SK-N-SH (cell line): ENCODE measurements around the gene DNAJB8. TPM values are rescaled to one million over a fixed set of nuclear protein-coding genes. Genes with fewer than 3 reads are reported as not detected.

Experiments used
- CTCF ChIA-PET: fragments of 300-600, 350-600 bp; formaldehyde crosslinking; extraction: SDS; loops from one replicate; lab custom pipeline; 2021; lab: Yijun Ruan, JAX
- POLR2A ChIA-PET: fragments of 350-600 bp; sonication (Branson Sonifier 250); formaldehyde crosslinking; extraction: SDS; loops from one replicate; lab custom pipeline; 2020; ENCODE audit warnings: antibody characterized with exemption, inconsistent platforms; lab: Yijun Ruan, JAX
- DNase-seq: peaks from one replicate; pipeline ENCODE4 v3.0.0; 2012
- H2AFZ ChIP-seq: fragments of 200-600 bp; sonication (generic); 2 replicates; pipeline ENCODE4 v1.8.1; 2016; ENCODE audit warnings: antibody characterized with exemption, mild to moderate bottlenecking, low read depth
- H3F3A ChIP-seq: fragments of 200-600 bp; sonication (generic); replicated peaks from 2 replicates; pipeline ENCODE3; 2016; ENCODE audit warnings: antibody characterized with exemption, mild to moderate bottlenecking; ENCODE audit not compliant: insufficient read depth
- H3K27ac ChIP-seq, 2 experiments: fragments of 200-500 bp in 1 of 2; fragments of 200-600 bp in 1 of 2; sonication (Bioruptor generic) in 1 of 2; sonication (generic), shearing (Covaris generic) in 1 of 2; 2 replicates each; pipeline versions ENCODE4 v1.5.1 to v1.6.1; 2014 to 2016; ENCODE audit warnings: low read depth in 2 of 2, inconsistent platforms in 1 of 2, low read length in 1 of 2, mild to moderate bottlenecking in 1 of 2, mixed read lengths in 1 of 2
- H3K27me3 ChIP-seq: fragments of 200-600 bp; sonication (generic), shearing (Covaris generic); 2 replicates; pipeline ENCODE4 v1.6.1; 2016; ENCODE audit warnings: mixed run types; ENCODE audit not compliant: insufficient read depth
- H3K36me3 ChIP-seq, 2 experiments: fragments of 200-500 bp in 1 of 2; fragments of 200-600 bp in 1 of 2; sonication (Bioruptor generic) in 1 of 2; sonication (generic) in 1 of 2; replicated peaks in 1 of 2; 2 replicates each; pipeline versions ENCODE3 to v1.5.1; 2014 to 2016; ENCODE audit warnings: low read length in 1 of 2, mild to moderate bottlenecking in 1 of 2; ENCODE audit not compliant: insufficient read depth in 2 of 2, control insufficient read depth in 1 of 2
- H3K4me1 ChIP-seq, 2 experiments: fragments of 200-500 bp in 1 of 2; fragments of 200-600 bp in 1 of 2; sonication (Bioruptor generic) in 1 of 2; sonication (generic), shearing (Covaris generic) in 1 of 2; 2 replicates each; pipeline versions ENCODE4 v1.5.1 to v1.6.1; 2014 to 2016; ENCODE audit warnings: low read depth in 1 of 2, low read length in 1 of 2, mixed run types in 1 of 2; ENCODE audit not compliant: insufficient read depth in 2 of 2, control insufficient read depth in 1 of 2
- H3K4me2 ChIP-seq: fragments of 200-600 bp; sonication (generic), shearing (Covaris generic); 2 replicates; pipeline ENCODE4 v1.6.1; 2017; ENCODE audit warnings: mixed run types
- H3K4me3 ChIP-seq, 2 experiments: fragments of 200-500 bp in 1 of 2; fragments of 200-600 bp in 1 of 2; sonication (Bioruptor generic) in 1 of 2; sonication (generic), shearing (Covaris generic) in 1 of 2; 2 replicates each; pipeline versions ENCODE4 v1.5.1 to v1.8.1; 2014 to 2016; ENCODE audit warnings: low read depth in 2 of 2, inconsistent platforms in 1 of 2, low read length in 1 of 2, mild to moderate bottlenecking in 1 of 2, mixed read lengths in 1 of 2, moderate library complexity in 1 of 2
- H3K79me2 ChIP-seq: fragments of 200-600 bp; sonication (generic); 2 replicates; pipeline ENCODE4 v1.8.1; 2017; ENCODE audit warnings: mild to moderate bottlenecking; ENCODE audit not compliant: insufficient read depth
- H3K9ac ChIP-seq: fragments of 200-600 bp; sonication (generic); 2 replicates; pipeline ENCODE4 v1.6.1; 2017; ENCODE audit warnings: mixed run types
- H3K9me2 ChIP-seq: fragments of 200-600 bp; sonication (generic); 2 replicates; pipeline ENCODE4 v1.6.1; 2017; ENCODE audit warnings: mixed run types
- H3K9me3 ChIP-seq: fragments of 200-600 bp; sonication (generic); 2 replicates; pipeline ENCODE4 v1.6.1; 2017; ENCODE audit warnings: mixed run types, mild to moderate bottlenecking, moderate library complexity
- H4K20me1 ChIP-seq: fragments of 200-600 bp; sonication (generic); 2 replicates; pipeline ENCODE4 v1.6.1; 2017; ENCODE audit warnings: mild to moderate bottlenecking, mixed run types; ENCODE audit not compliant: insufficient read depth
- GATA2 ChIP-seq: sonication (generic); formaldehyde crosslinking; IDR thresholded peaks from 2 replicates; pipeline ENCODE4 v1.5.0; 2020; ENCODE audit warnings: mild to moderate bottlenecking, missing genetic modification reagents
- MXI1 ChIP-seq: IDR thresholded peaks from 2 replicates; pipeline ENCODE4 v1.6.1; 2012; ENCODE audit warnings: mild to moderate bottlenecking, low read depth, low read length, improper control_type of control experiment
- POLR2AphosphoS5 ChIP-seq: IDR thresholded peaks from 2 replicates; pipeline ENCODE4 v1.6.1; 2012; ENCODE audit warnings: low read depth, low read length
- RAD21 ChIP-seq: IDR thresholded peaks from 2 replicates; pipeline ENCODE4 v1.6.1; 2012; ENCODE audit warnings: mild to moderate bottlenecking, low read length
- RCOR1 ChIP-seq: fragments of 150-350 bp; IDR thresholded peaks from 2 replicates; pipeline ENCODE4 v1.6.1; 2017; ENCODE audit warnings: antibody characterized with exemption, low read length
- RFX5 ChIP-seq: IDR thresholded peaks from 2 replicates; pipeline ENCODE4 v1.6.1; 2012; ENCODE audit warnings: mild to moderate bottlenecking, improper control_type of control experiment, low read length
- RXRA ChIP-seq: IDR thresholded peaks from 2 replicates; pipeline ENCODE4 v1.4.0; 2012; ENCODE audit warnings: low read depth, mild to moderate bottlenecking, borderline replicate concordance
- TAF1 ChIP-seq: IDR thresholded peaks from 2 replicates; pipeline ENCODE4 v1.6.1; 2012; ENCODE audit warnings: low read depth, mild to moderate bottlenecking, low read length, moderate library complexity, borderline replicate concordance
- TCF12 ChIP-seq: IDR thresholded peaks from 2 replicates; pipeline ENCODE4 v1.4.0; 2012
- YY1 ChIP-seq: IDR thresholded peaks from 2 replicates; pipeline ENCODE4 v1.4.0; 2012; ENCODE audit warnings: low read depth, mild to moderate bottlenecking
- WGBS: methylation state at CpG from one replicate; pipeline ENCODE4 v1.1.6; 2017; ENCODE audit warnings: low lambda C conversion rate; 5-methylcytosine and 5-hydroxymethylcytosine counted together
- polyA plus RNA-seq, 3 experiments: library from polyadenylated mRNA; depleted of rRNA; stranded (reverse); fragments of >200 nt; gene quantifications; 2 replicates each; pipeline ENCODE4 v1.2.3, GENCODE V29; 2012
- TF ChIP-seq, protein P1 (sequence below): fragments of 150-350 bp; IDR thresholded peaks from 2 replicates; pipeline ENCODE4 v1.6.1; 2017; ENCODE audit warnings: antibody characterized with exemption, low read length, low read depth, borderline replicate concordance
- TF ChIP-seq, protein P2 (sequence below): IDR thresholded peaks from 2 replicates; pipeline ENCODE4 v1.6.1; 2012; ENCODE audit warnings: mild to moderate bottlenecking, low read depth, low read length, moderate library complexity
- TF ChIP-seq, protein P3 (sequence below): IDR thresholded peaks from 2 replicates; pipeline ENCODE4 v1.4.0; 2012; ENCODE audit warnings: low read depth
- TF ChIP-seq, protein P4 (sequence below): IDR thresholded peaks from 2 replicates; pipeline ENCODE4 v1.4.0; 2012; ENCODE audit warnings: low read depth, borderline replicate concordance

DNAJB8 gene
- polyA plus RNA-seq, 1 of the 3 experiments (the other 2 are of a cell fraction), result not detected

DNA sequence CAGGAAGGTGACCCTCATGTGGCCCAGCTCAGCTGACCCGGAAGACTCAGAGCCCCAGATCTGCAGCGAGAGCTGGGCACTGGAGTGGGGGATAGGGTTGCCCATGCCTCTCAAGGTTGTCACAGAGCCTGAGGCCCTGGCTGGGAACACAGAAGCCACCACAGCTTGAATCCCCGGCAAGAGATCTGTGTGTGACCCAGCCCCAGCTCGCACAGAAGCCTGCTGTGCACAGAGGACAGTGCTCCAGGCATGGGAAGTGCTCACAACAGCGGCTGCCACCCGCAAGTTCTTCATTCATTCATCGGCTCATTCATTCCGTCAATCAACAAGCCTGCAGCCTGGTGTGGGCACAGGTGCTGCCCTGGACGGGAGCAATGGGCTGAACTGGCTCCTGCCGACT, 36.4 kb downstream of the DNAJB8 start:
- H3K9me2 ChIP-seq, result no peaks in the 10 kb centered on the region
- peak overlapping the region in 1 of 2 experiments; percentile 24; a peak in 1 of 4 replicates for H3K27ac ChIP-seq
- H3K9me3 ChIP-seq, result no peaks in the 10 kb centered on the region
- TF ChIP-seq, protein P1, sequence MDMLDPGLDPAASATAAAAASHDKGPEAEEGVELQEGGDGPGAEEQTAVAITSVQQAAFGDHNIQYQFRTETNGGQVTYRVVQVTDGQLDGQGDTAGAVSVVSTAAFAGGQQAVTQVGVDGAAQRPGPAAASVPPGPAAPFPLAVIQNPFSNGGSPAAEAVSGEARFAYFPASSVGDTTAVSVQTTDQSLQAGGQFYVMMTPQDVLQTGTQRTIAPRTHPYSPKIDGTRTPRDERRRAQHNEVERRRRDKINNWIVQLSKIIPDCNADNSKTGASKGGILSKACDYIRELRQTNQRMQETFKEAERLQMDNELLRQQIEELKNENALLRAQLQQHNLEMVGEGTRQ, result no peak
- TF ChIP-seq TAF1, result no peak
- H3K27me3 ChIP-seq, result no peaks in the 10 kb centered on the region
- no peaks in the 10 kb centered on the region for H3K36me3 ChIP-seq
- H3K4me1 ChIP-seq, result peaks cover 0 to 70% of the 10 kb centered on the region in 2 experiments; a peak in 2 of 4 replicates
- no peak overlapping the region for H3K4me2 ChIP-seq
- no peak overlapping the region for H3K9ac ChIP-seq
- H3K4me3 ChIP-seq, result no peak overlapping the region
- no peaks in the 10 kb centered on the region for H4K20me1 ChIP-seq
- ChIA-PET CTCF (interaction anchor here (1.0 to 11.3 kb wide), 6 partner anchors 8 to 260 kb away, joined by 3 to 177 read pairs (median 4); no protein-coding TSS in a partner anchor), POLR2A (interaction anchor here (0.8 to 2.7 kb wide), 8 partner anchors 8 to 54 kb away, joined by 3 to 11 read pairs (median 3); no protein-coding TSS in a partner anchor)
- H3K79me2 ChIP-seq, result no peaks in the 10 kb centered on the region
- no peak overlapping the region for H2AFZ ChIP-seq
- DNase-seq, result peak; percentile 68
- H3F3A ChIP-seq, result no peaks in the 10 kb centered on the region
- 85% methylated on average over 6 of the region's 10 CpGs for WGBS

DNA sequence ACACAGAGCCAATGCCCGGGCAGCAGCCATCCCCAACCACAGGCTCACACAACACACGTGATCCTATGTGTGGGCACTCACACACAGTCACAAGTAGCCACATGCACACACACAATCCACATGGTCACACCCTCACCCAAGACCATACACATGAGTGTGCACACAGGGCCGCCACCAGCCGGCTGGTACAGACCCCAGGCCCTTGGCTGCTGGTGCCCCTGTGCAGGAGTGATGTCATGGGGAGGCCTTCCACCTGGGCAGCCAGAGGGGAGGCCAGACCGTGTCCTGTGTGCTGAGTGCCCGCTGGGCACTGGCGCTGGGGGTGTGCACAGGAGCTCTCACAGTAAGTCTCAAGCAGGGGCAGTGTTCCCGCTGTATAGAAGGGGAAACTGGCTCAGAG, 36.9 kb downstream of the DNAJB8 start:
- Histone ChIP-seq H3K9ac (no peak overlapping the region), H3K4me1 (peaks cover 0 to 68% of the 10 kb centered on the region in 2 experiments; a peak in 2 of 4 replicates), H3K36me3 (no peaks in the 10 kb centered on the region), H3K9me3 (no peaks in the 10 kb centered on the region), H4K20me1 (no peaks in the 10 kb centered on the region), H3K9me2 (no peaks in the 10 kb centered on the region), H3F3A (no peaks in the 10 kb centered on the region), H3K4me3 (no peak overlapping the region), H3K79me2 (no peaks in the 10 kb centered on the region), H2AFZ (no peak overlapping the region), H3K4me2 (no peak overlapping the region), H3K27ac (peak overlapping the region in 1 of 2 experiments; percentile 24; a peak in 1 of 4 replicates), H3K27me3 (no peaks in the 10 kb centered on the region)
- DNase-seq, result no peak
- 95% methylated on average over 6 of the region's 8 CpGs for WGBS
- TF ChIP-seq RFX5 (no peak), TCF12 (no peak), POLR2AphosphoS5 (no peak), RAD21 (no peak), RXRA (no peak), YY1 (no peak), RCOR1 (no peak), MXI1 (no peak), GATA2 (no peak)
- TF ChIP-seq, protein P2, sequence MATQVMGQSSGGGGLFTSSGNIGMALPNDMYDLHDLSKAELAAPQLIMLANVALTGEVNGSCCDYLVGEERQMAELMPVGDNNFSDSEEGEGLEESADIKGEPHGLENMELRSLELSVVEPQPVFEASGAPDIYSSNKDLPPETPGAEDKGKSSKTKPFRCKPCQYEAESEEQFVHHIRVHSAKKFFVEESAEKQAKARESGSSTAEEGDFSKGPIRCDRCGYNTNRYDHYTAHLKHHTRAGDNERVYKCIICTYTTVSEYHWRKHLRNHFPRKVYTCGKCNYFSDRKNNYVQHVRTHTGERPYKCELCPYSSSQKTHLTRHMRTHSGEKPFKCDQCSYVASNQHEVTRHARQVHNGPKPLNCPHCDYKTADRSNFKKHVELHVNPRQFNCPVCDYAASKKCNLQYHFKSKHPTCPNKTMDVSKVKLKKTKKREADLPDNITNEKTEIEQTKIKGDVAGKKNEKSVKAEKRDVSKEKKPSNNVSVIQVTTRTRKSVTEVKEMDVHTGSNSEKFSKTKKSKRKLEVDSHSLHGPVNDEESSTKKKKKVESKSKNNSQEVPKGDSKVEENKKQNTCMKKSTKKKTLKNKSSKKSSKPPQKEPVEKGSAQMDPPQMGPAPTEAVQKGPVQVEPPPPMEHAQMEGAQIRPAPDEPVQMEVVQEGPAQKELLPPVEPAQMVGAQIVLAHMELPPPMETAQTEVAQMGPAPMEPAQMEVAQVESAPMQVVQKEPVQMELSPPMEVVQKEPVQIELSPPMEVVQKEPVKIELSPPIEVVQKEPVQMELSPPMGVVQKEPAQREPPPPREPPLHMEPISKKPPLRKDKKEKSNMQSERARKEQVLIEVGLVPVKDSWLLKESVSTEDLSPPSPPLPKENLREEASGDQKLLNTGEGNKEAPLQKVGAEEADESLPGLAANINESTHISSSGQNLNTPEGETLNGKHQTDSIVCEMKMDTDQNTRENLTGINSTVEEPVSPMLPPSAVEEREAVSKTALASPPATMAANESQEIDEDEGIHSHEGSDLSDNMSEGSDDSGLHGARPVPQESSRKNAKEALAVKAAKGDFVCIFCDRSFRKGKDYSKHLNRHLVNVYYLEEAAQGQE, result no peak
- TF ChIP-seq, protein P3, sequence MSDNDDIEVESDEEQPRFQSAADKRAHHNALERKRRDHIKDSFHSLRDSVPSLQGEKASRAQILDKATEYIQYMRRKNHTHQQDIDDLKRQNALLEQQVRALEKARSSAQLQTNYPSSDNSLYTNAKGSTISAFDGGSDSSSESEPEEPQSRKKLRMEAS, result no peak
- TF ChIP-seq, protein P4, sequence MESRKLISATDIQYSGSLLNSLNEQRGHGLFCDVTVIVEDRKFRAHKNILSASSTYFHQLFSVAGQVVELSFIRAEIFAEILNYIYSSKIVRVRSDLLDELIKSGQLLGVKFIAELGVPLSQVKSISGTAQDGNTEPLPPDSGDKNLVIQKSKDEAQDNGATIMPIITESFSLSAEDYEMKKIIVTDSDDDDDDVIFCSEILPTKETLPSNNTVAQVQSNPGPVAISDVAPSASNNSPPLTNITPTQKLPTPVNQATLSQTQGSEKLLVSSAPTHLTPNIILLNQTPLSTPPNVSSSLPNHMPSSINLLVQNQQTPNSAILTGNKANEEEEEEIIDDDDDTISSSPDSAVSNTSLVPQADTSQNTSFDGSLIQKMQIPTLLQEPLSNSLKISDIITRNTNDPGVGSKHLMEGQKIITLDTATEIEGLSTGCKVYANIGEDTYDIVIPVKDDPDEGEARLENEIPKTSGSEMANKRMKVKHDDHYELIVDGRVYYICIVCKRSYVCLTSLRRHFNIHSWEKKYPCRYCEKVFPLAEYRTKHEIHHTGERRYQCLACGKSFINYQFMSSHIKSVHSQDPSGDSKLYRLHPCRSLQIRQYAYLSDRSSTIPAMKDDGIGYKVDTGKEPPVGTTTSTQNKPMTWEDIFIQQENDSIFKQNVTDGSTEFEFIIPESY, result no peak
- POLR2A ChIA-PET, result interaction anchor here (0.8 to 2.7 kb wide), 8 partner anchors 9 to 55 kb away, joined by 3 to 11 read pairs (median 3); no protein-coding TSS in a partner anchor
- CTCF ChIA-PET, result interaction anchor here (0.7 to 11.3 kb wide), 7 partner anchors 9 to 55 kb away, joined by 3 to 177 read pairs (median 4); no protein-coding TSS in a partner anchor
